GM18867 (cell line): Measurements from ENCODE around the gene CLIC6.
A peak's percentile ranks its signal among the peaks of the same experiment; 100 is the strongest.
"Not testable (repeated sequence)": the region's sequence is repeated elsewhere in the genome, so short reads cannot be mapped to it uniquely, and the experiment has no call there.

Experiments
- ATAC-seq: cut with Tn5 transposase; IDR thresholded peaks from one replicate; pipeline ENCODE4 v1.9.1; 2021; ENCODE audit warnings: mild to moderate bottlenecking, moderate library complexity; ENCODE audit not compliant: unreplicated experiment

Gene CLIC6

GRCh38 chr21:34691390-34692032, 22.7 kb downstream of the CLIC6 start:
- ATAC-seq: no peak

GRCh38 chr21:34692458-34693020, 23.7 kb downstream of the CLIC6 start:
- ATAC-seq: no peak

GRCh38 chr21:34693192-34693810, 24.5 kb downstream of the CLIC6 start:
- ATAC-seq: no peak

GRCh38 chr21:34695434-34695833, 26.6 kb downstream of the CLIC6 start:
- peak; percentile 80 for ATAC-seq

- no peak for ATAC-seq
Observed at GRCh38 chr21:34696121-34696520, 27.3 kb downstream of the CLIC6 start.

- ATAC-seq: no peak
Observed at GRCh38 chr21:34697826-34698225, 29.0 kb downstream of the CLIC6 start.

GRCh38 chr21:34698270-34699015, 29.6 kb downstream of the CLIC6 start:
- ATAC-seq: no peak

- ATAC-seq: no peak
Observed at GRCh38 chr21:34700605-34701004, 31.8 kb downstream of the CLIC6 start.

GRCh38 chr21:34701726-34702125, 32.9 kb downstream of the CLIC6 start:
- no peak for ATAC-seq

- no peak for ATAC-seq
Observed at GRCh38 chr21:34702341-34703170, 33.8 kb downstream of the CLIC6 start.

- no peak for ATAC-seq
Observed at GRCh38 chr21:34703571-34703970, 34.8 kb downstream of the CLIC6 start.

- no peak for ATAC-seq
Observed at GRCh38 chr21:34704119-34704518, 35.3 kb downstream of the CLIC6 start.

- ATAC-seq: no peak
Observed at GRCh38 chr21:34705011-34705410, 36.2 kb downstream of the CLIC6 start.

GRCh38 chr21:34706337-34706736, 37.5 kb downstream of the CLIC6 start:
- no peak for ATAC-seq

- ATAC-seq: peak; percentile 94
Observed at GRCh38 chr21:34707876-34708325, 39.1 kb downstream of the CLIC6 start.

- ATAC-seq: no peak
Observed at GRCh38 chr21:34713621-34714020, 44.8 kb downstream of the CLIC6 start.

- ATAC-seq: no peak
Observed at GRCh38 chr21:34715518-34715917, 46.7 kb downstream of the CLIC6 start.

- ATAC-seq: no peak
Observed at GRCh38 chr21:34715985-34716596, 47.3 kb downstream of the CLIC6 start.

GRCh38 chr21:34718529-34718928, 49.7 kb downstream of the CLIC6 start:
- ATAC-seq: not testable (repeated sequence)

- no peak for ATAC-seq
Observed at GRCh38 chr21:34722684-34723300, 54.0 kb downstream of the CLIC6 start.
